HepG2 (cell line): ENCODE results near the gene CMTM2. TPM values are rescaled to one million over a fixed set of nuclear protein-coding genes. Genes with fewer than 3 reads are reported as not detected.

Experiments
- ATAC-seq: fragments of 200-7000 bp; cut with Tn5 transposase; 3 replicates; pipeline ENCODE4 v1.9.1; 2020; ENCODE audit warnings: mild to moderate bottlenecking, moderate library complexity
- BruUV-seq: library from RNA; stranded (reverse); fragments of 400-500 nt; replicated peaks from 2 replicates; lab custom pipeline; 2021; lab: Mats Ljungman, UMichigan
- CTCF ChIA-PET: fragments of 300-600 bp; formaldehyde crosslinking; extraction: SDS; loops from one replicate; lab custom pipeline; 2021; ENCODE audit warnings: low total read pairs, inconsistent platforms, low intra/inter-chr PET ratio; lab: Yijun Ruan, JAX
- POLR2A ChIA-PET: fragments of 350-600 bp; sonication (Branson Sonifier 250); formaldehyde crosslinking; loops from one replicate; lab custom pipeline; 2020; ENCODE audit warnings: antibody characterized with exemption, inconsistent platforms; lab: Yijun Ruan, JAX
- DNase-seq: peaks from one replicate; pipeline ENCODE4 v3.0.0-alpha.2; 2015; ENCODE audit warnings: low spot score
- FAIRE-seq: peaks from 3 replicates; lab custom pipeline; 2011; peaks lifted over from hg19 to GRCh38; lab: Jason Lieb, UNC
- H2AFZ ChIP-seq: one replicate; pipeline ENCODE4 v1.6.1; 2011; ENCODE audit warnings: low read length, inconsistent platforms
- H3K27ac ChIP-seq: fragments of 300-600 bp; 3 replicates; pipeline ENCODE4 v1.8.0; 2011; ENCODE audit warnings: mixed run types, mild to moderate bottlenecking, mixed read lengths, low read length, inconsistent platforms; ENCODE audit not compliant: insufficient read depth; ENCODE audit errors: extremely low read length
- H3K27me3 ChIP-seq, 2 experiments: fragments of 200-600 bp in 1 of 2; 2 replicates in 1 of 2; 3 replicates in 1 of 2; pipeline versions ENCODE4 v1.6.0 to v1.8.0; 2011; ENCODE audit warnings: low read length in 2 of 2, mild to moderate bottlenecking in 2 of 2, moderate library complexity in 2 of 2, inconsistent platforms in 1 of 2; ENCODE audit not compliant: insufficient read depth in 2 of 2, control insufficient read depth in 1 of 2
- H3K36me3 ChIP-seq, 2 experiments: fragments of 200-600 bp in 1 of 2; replicated peaks in 1 of 2; 2 replicates in 1 of 2; 3 replicates in 1 of 2; pipeline versions ENCODE4 v1.5.1 to v1.8.0; 2011; ENCODE audit warnings: low read length in 2 of 2, inconsistent platforms in 1 of 2; ENCODE audit not compliant: insufficient read depth in 2 of 2, control insufficient read depth in 1 of 2
- H3K4me1 ChIP-seq: 2 replicates; pipeline ENCODE4 v1.5.1; 2012; ENCODE audit warnings: low read length, inconsistent platforms; ENCODE audit not compliant: insufficient read depth
- H3K4me2 ChIP-seq: 2 replicates; pipeline ENCODE4 v1.6.0; 2011; ENCODE audit warnings: low read depth, low read length, inconsistent platforms
- H3K4me3 ChIP-seq, 3 experiments: fragments of 200-600 bp in 1 of 3; sonication (generic), shearing (Covaris generic) in 1 of 3; replicated peaks in 1 of 3; 2 replicates each; pipeline ENCODE4 v1.5.1; 2011 to 2016; ENCODE audit warnings: low read length in 3 of 3, inconsistent platforms in 2 of 3, low read depth in 2 of 3, mild to moderate bottlenecking in 2 of 3, control low read depth in 1 of 3, mixed read lengths in 1 of 3; ENCODE audit not compliant: insufficient read depth in 1 of 3
- H3K79me2 ChIP-seq: one replicate; pipeline ENCODE4 v1.6.1; 2011; ENCODE audit warnings: low read length, inconsistent platforms; ENCODE audit not compliant: insufficient read depth
- H3K9ac ChIP-seq: 2 replicates; pipeline ENCODE4 v1.6.0; 2011; ENCODE audit warnings: mild to moderate bottlenecking, low read depth, low read length, inconsistent platforms; ENCODE audit not compliant: insufficient read depth
- H3K9me3 ChIP-seq: 2 replicates; pipeline ENCODE4 v1.5.1; 2012; ENCODE audit warnings: mild to moderate bottlenecking, low read length
- H4K20me1 ChIP-seq: 2 replicates; pipeline ENCODE4 v1.6.0; 2011; ENCODE audit warnings: inconsistent platforms, mild to moderate bottlenecking, low read length, moderate library complexity; ENCODE audit not compliant: insufficient read depth
- CHD4 ChIP-seq: fragments of 200-600 bp; sonication (generic); IDR thresholded peaks from 2 replicates; pipeline ENCODE4 v1.7.0; 2017; ENCODE audit warnings: mild to moderate bottlenecking, low read length, borderline replicate concordance
- ETV5 ChIP-seq: IDR thresholded peaks from 2 replicates; pipeline ENCODE4 v1.6.1; 2018; ENCODE audit warnings: missing biosample characterization, missing genetic modification reagents, inconsistent platforms, borderline replicate concordance
- FOXO1 ChIP-seq: sonication (generic); formaldehyde crosslinking; IDR thresholded peaks from 2 replicates; pipeline ENCODE4 v1.4.0; 2020; ENCODE audit warnings: missing genetic modification reagents
- HCFC1 ChIP-seq: fragments of 150-350 bp; IDR thresholded peaks from 2 replicates; pipeline ENCODE4 v1.6.1; 2014; ENCODE audit warnings: low read depth, low read length
- KLF6 ChIP-seq: IDR thresholded peaks from 2 replicates; pipeline ENCODE4 v1.8.0; 2016; ENCODE audit warnings: missing biosample characterization, missing genetic modification reagents
- LCORL ChIP-seq, 2 experiments: fragments of 450-650 bp in 1 of 2; sonication (generic) in 1 of 2; formaldehyde crosslinking in 1 of 2; IDR thresholded peaks; 2 replicates each; pipeline versions ENCODE4 v1.5.0 to v1.6.1; 2017 to 2020; ENCODE audit warnings: antibody characterized with exemption in 1 of 2, missing genetic modification reagents in 1 of 2
- NFE2L2 ChIP-seq: fragments of 150-350 bp; IDR thresholded peaks from 2 replicates; pipeline ENCODE4 v1.6.1; 2014; ENCODE audit warnings: low read length
- NR2F1 ChIP-seq, 2 experiments: fragments of 450-650 bp in 1 of 2; formaldehyde crosslinking in 1 of 2; IDR thresholded peaks; 2 replicates each; pipeline versions ENCODE4 v1.5.0 to v1.6.1; 2016 to 2020; ENCODE audit warnings: mild to moderate bottlenecking in 1 of 2, missing compliant biosample characterization in 1 of 2, missing genetic modification reagents in 1 of 2, moderate library complexity in 1 of 2
- PRDM4 ChIP-seq: sonication (generic); formaldehyde crosslinking; IDR thresholded peaks from 2 replicates; pipeline ENCODE4 v1.9.0; 2021; ENCODE audit warnings: missing genetic modification reagents, borderline replicate concordance
- RXRB ChIP-seq: IDR thresholded peaks from 2 replicates; pipeline ENCODE4 v1.6.1; 2016; ENCODE audit warnings: borderline replicate concordance, missing genetic modification reagents, missing compliant biosample characterization
- ZNF256 ChIP-seq: sonication (generic); formaldehyde crosslinking; conservative IDR thresholded peaks from 2 replicates; pipeline ENCODE4 v1.4.0; 2020; ENCODE audit warnings: missing genetic modification reagents
- ZNF513 ChIP-seq: sonication (generic); formaldehyde crosslinking; conservative IDR thresholded peaks from 2 replicates; pipeline ENCODE4 v1.5.0; 2020; ENCODE audit warnings: missing genetic modification reagents
- ZNF547 ChIP-seq: sonication (generic); formaldehyde crosslinking; IDR thresholded peaks from 2 replicates; pipeline ENCODE4 v1.5.1; 2020; ENCODE audit warnings: mild to moderate bottlenecking, missing genetic modification reagents
- ZNF597 ChIP-seq: sonication (generic); formaldehyde crosslinking; IDR thresholded peaks from 2 replicates; pipeline ENCODE4 v1.5.0; 2020; ENCODE audit warnings: missing genetic modification reagents
- WGBS: methylation state at CpG from one replicate; pipeline ENCODE4 v1.1.6; 2017; ENCODE audit warnings: low lambda C conversion rate; 5-methylcytosine and 5-hydroxymethylcytosine counted together
- in situ Hi-C: cut with HindIII; loops from 2 replicates; pipeline ENCODE4 v1.10.0; 2017; ENCODE audit warnings: low pct_unique_long_range_greater_than_20kb; ENCODE audit not compliant: extremely low pct_ligation_motif_present
- intact Hi-C: fragments of 100-400 bp; cut with micrococcal nuclease; formaldehyde crosslinking; loops from one replicate; pipeline ENCODE4 v1.10.0; 2022; ENCODE audit not compliant: unreplicated experiment
- polyA plus RNA-seq, 8 experiments: library from polyadenylated mRNA; depleted of rRNA in 3 of 8; stranded (reverse) in 7 of 8; unstranded in 1 of 8; fragments of >200 nt; fragmentation: Illumina TruSeq in 4 of 8; extraction: Trizol in 4 of 8; gene quantifications; 2 replicates each; pipeline versions ENCODE4 v1.2.1 to v1.2.3, GENCODE V29; 2011 to 2016; ENCODE audit warnings: low read depth in 4 of 8, missing spikeins in 1 of 8, mixed read lengths in 1 of 8; ENCODE audit not compliant: insufficient read depth in 1 of 8
- total RNA-seq, 5 experiments: library from RNA; depleted of rRNA; stranded (reverse); fragments of >200 nt; fragmentation: Illumina TruSeq; extraction: Trizol; gene quantifications; 2 replicates each; pipeline ENCODE4 v1.2.3, GENCODE V29; 2016; ENCODE audit warnings: low read depth in 1 of 5
- TF ChIP-seq, protein P1 (sequence below): sonication (generic); formaldehyde crosslinking; IDR thresholded peaks from 2 replicates; pipeline ENCODE4 v1.5.0; 2020; ENCODE audit warnings: mild to moderate bottlenecking, low read depth, missing genetic modification reagents, borderline replicate concordance
- TF ChIP-seq, protein P2 (sequence below): sonication (generic); formaldehyde crosslinking; IDR thresholded peaks from 2 replicates; pipeline ENCODE4 v1.8.0; 2022; ENCODE audit warnings: mild to moderate bottlenecking, missing genetic modification reagents

The CMTM2 gene
- total and polyA plus RNA-seq, 2 of the 13 experiments (the other 11 are each of a cell fraction or from before 2014, with no cell fraction given), result not detected

DNA sequence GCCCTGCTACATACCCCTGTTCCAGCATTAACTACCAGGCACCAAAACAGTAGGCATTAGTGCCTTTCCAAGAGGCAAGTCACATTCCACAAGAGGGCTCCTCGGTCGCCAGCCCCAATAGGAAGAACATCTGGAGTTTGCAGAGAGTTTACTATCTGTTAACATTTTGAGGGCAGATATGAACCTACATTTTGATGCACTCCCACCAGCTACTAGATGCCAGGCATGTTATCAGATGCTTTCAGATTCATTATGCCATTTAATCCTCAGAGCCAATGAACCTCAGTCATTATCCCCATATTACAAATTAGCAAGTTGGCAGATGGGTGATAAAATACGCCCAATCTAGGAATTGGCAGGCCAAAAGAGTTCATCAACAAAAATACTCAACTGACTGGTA lies 4.2 kb upstream of the CMTM2 start (continued):
- TF ChIP-seq LCORL (IDR thresholded peaks at IDR 0.05) (no peak), LCORL (CRISPR knock-in tag; IDR thresholded peaks at IDR 0.05) (no peak), ETV5 (CRISPR knock-in tag) (no peak), RXRB (no peak), CHD4 (no peak), NFE2L2 (no peak), ZNF597 (no peak), ZNF256 (CRISPR knock-in tag) (no peak)
- TF ChIP-seq, protein P1, sequence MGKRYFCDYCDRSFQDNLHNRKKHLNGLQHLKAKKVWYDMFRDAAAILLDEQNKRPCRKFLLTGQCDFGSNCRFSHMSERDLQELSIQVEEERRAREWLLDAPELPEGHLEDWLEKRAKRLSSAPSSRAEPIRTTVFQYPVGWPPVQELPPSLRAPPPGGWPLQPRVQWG (CRISPR knock-in tag), result no peak

DNA sequence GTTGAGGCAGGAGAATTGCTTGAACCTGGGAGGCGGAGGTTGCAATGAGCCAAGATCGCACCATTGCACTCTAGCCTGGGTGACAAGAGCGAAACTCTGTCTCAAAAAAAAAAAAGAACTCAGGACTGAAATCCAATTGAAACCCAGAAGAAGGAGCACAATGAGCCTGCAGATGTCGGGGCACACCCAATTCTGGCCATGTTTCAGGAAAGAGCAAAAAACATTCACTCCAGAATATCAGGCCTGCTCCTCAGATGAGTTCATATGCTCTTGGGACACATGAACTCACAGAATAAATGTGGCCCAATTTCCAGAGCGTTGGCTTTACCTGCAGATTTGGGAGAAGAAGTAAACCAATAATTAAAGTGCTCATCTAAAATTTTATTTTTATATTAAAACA lies 3.0 kb upstream of the CMTM2 start:
- CTCF ChIA-PET, result no interaction called here
- BruUV-seq, result no TSS peak
- Histone ChIP-seq H3K4me3 (no peak overlapping the region), H3K27ac (no peak overlapping the region), H3K36me3 (no peaks in the 10 kb centered on the region), H4K20me1 (no peaks in the 10 kb centered on the region), H3K9me3 (no peaks in the 10 kb centered on the region), H3K9ac (no peak overlapping the region), H3K4me1 (no peaks in the 10 kb centered on the region), H2AFZ (no peak overlapping the region), H3K4me2 (no peak overlapping the region), H3K27me3 (peaks cover 0 to 14% of the 10 kb centered on the region in 2 experiments; a peak in 2 of 5 replicates), H3K79me2 (no peaks in the 10 kb centered on the region)
- no peak for DNase-seq
- in situ Hi-C loops (no loop called here), intact Hi-C loops (no loop called here)
- no peak for ATAC-seq
- POLR2A ChIA-PET, result no interaction called here
- 67% methylated on average over 5 of the region's 5 CpGs for WGBS
- FAIRE-seq, result no peak
- no peak for TF ChIP-seq NR2F1 (CRISPR knock-in tag; IDR thresholded peaks at IDR 0.05)
- no peak for TF ChIP-seq PRDM4
- TF ChIP-seq FOXO1 (CRISPR knock-in tag), result no peak
- no peak for TF ChIP-seq KLF6 (CRISPR knock-in tag)
- TF ChIP-seq ZNF547, result no peak
- no peak for TF ChIP-seq ZNF513
- no peak for TF ChIP-seq HCFC1
- TF ChIP-seq, protein P2, sequence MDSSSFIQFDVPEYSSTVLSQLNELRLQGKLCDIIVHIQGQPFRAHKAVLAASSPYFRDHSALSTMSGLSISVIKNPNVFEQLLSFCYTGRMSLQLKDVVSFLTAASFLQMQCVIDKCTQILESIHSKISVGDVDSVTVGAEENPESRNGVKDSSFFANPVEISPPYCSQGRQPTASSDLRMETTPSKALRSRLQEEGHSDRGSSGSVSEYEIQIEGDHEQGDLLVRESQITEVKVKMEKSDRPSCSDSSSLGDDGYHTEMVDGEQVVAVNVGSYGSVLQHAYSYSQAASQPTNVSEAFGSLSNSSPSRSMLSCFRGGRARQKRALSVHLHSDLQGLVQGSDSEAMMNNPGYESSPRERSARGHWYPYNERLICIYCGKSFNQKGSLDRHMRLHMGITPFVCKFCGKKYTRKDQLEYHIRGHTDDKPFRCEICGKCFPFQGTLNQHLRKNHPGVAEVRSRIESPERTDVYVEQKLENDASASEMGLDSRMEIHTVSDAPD, result no peak
